Endothelial cell of umbilical vein (primary cell): Measurements from ENCODE around the gene METTL24. TPM values are rescaled to one million over a fixed set of nuclear protein-coding genes. Genes with fewer than 3 reads are reported as not detected.

Experiments used
- BruUV-seq: library from RNA; stranded (reverse); fragments of 400-500 nt; replicated peaks from 2 replicates; lab custom pipeline; 2021; lab: Mats Ljungman, UMichigan
- CTCF ChIA-PET: fragments of 300-600, 350-600 bp; sonication (Branson Sonifier 250); formaldehyde crosslinking; loops from one replicate; lab custom pipeline; 2021; ENCODE audit warnings: antibody characterized with exemption, inconsistent platforms; lab: Charles Lee
- POLR2A ChIA-PET: fragments of 300-600, 350-600 bp; sonication (Branson Sonifier 250); formaldehyde crosslinking; loops from one replicate; lab custom pipeline; 2021; ENCODE audit warnings: antibody characterized with exemption, inconsistent platforms; lab: Charles Lee
- DNase-seq: peaks from one replicate; pipeline ENCODE4 v3.0.0-alpha.2; 2011; ENCODE audit warnings: low read depth, low spot score
- FAIRE-seq: peaks from 2 replicates; lab custom pipeline; 2011; peaks lifted over from hg19 to GRCh38; lab: Jason Lieb, UNC
- H2AFZ ChIP-seq: 2 replicates; pipeline ENCODE4 v1.6.0; 2012; ENCODE audit warnings: low read depth, low read length, control low read depth, inconsistent platforms
- H3K27ac ChIP-seq: 2 replicates; pipeline ENCODE4 v1.5.1; 2011; ENCODE audit warnings: low read depth, mild to moderate bottlenecking, control low read depth, low read length, moderate library complexity; ENCODE audit not compliant: insufficient read depth
- H3K27me3 ChIP-seq, 2 experiments: 2 replicates each; pipeline versions ENCODE4 v1.6.0 to v1.6.1; 2011; ENCODE audit warnings: low read length in 2 of 2, mixed read lengths in 1 of 2; ENCODE audit not compliant: control insufficient read depth in 2 of 2, insufficient read depth in 2 of 2
- H3K36me3 ChIP-seq, 2 experiments: 2 replicates in 1 of 2; 3 replicates in 1 of 2; pipeline ENCODE4 v1.5.1; 2011; ENCODE audit warnings: low read length in 2 of 2, mild to moderate bottlenecking in 1 of 2, moderate library complexity in 1 of 2; ENCODE audit not compliant: control insufficient read depth in 2 of 2, insufficient read depth in 2 of 2; ENCODE audit errors: extremely low read depth in 1 of 2
- H3K4me1 ChIP-seq: 3 replicates; pipeline ENCODE4 v1.5.1; 2011; ENCODE audit warnings: mild to moderate bottlenecking, low read length; ENCODE audit not compliant: control insufficient read depth, insufficient read depth; ENCODE audit errors: extremely low read depth
- H3K4me2 ChIP-seq: 2 replicates; pipeline ENCODE4 v1.6.1; 2011; ENCODE audit warnings: low read length, control low read depth, mixed read lengths; ENCODE audit not compliant: insufficient read depth
- H3K4me3 ChIP-seq, 3 experiments: fragments of 200-600 bp in 1 of 3; sonication (generic), shearing (Covaris generic) in 1 of 3; replicated peaks in 1 of 3; 2 replicates each; pipeline ENCODE4 v1.5.1; 2011 to 2016; ENCODE audit warnings: control low read depth in 3 of 3, low read length in 3 of 3, mild to moderate bottlenecking in 2 of 3, inconsistent platforms in 1 of 3, low read depth in 1 of 3, moderate library complexity in 1 of 3; ENCODE audit not compliant: insufficient read depth in 1 of 3
- H3K79me2 ChIP-seq: 2 replicates; pipeline ENCODE4 v1.6.0; 2012; ENCODE audit warnings: low read length, inconsistent platforms; ENCODE audit not compliant: control insufficient read depth, insufficient read depth
- H3K9ac ChIP-seq: replicated peaks from 2 replicates; pipeline ENCODE3; 2011; ENCODE audit warnings: low read length, control low read depth; ENCODE audit not compliant: insufficient read depth; ENCODE audit errors: extremely low read depth
- H3K9me1 ChIP-seq: replicated peaks from 3 replicates; pipeline ENCODE4 v1.6.0; 2011; ENCODE audit warnings: mild to moderate bottlenecking, low read length; ENCODE audit not compliant: control insufficient read depth, insufficient read depth; ENCODE audit errors: extremely low read depth
- H3K9me3 ChIP-seq: replicated peaks from 2 replicates; pipeline ENCODE4 v1.5.1; 2012; ENCODE audit warnings: low read length, inconsistent platforms; ENCODE audit not compliant: control insufficient read depth, insufficient read depth
- H4K20me1 ChIP-seq: replicated peaks from 2 replicates; pipeline ENCODE3; 2011; ENCODE audit warnings: mild to moderate bottlenecking, low read length; ENCODE audit not compliant: control insufficient read depth, insufficient read depth; ENCODE audit errors: extremely low read depth
- CTCF ChIP-seq, 2 donors: IDR thresholded peaks; 1 replicate in 1 of 2; 2 replicates in 1 of 2; pipeline ENCODE4 v1.5.1; 2011; ENCODE audit warnings: low read length in 2 of 2, mild to moderate bottlenecking in 2 of 2, moderate library complexity in 2 of 2, control low read depth in 1 of 2, inconsistent platforms in 1 of 2, low read depth in 1 of 2; ENCODE audit not compliant: insufficient read depth in 1 of 2; ENCODE audit errors: extremely low read depth in 1 of 2
- GATA2 ChIP-seq: IDR thresholded peaks from 2 replicates; pipeline ENCODE4 v1.7.0; 2011; ENCODE audit warnings: low read depth, mild to moderate bottlenecking, moderate library complexity, mixed read lengths, low read length; ENCODE audit not compliant: insufficient read length, insufficient read depth
- JUN ChIP-seq: IDR thresholded peaks from 2 replicates; pipeline ENCODE4 v1.6.1; 2011; ENCODE audit warnings: borderline replicate concordance, low read depth; ENCODE audit not compliant: insufficient read length, insufficient read depth
- dilution Hi-C: fragments of 300-500 bp; cut with MboI; formaldehyde crosslinking; loops from one replicate; pipeline ENCODE4 v1.15.0; 2019; ENCODE audit warnings: low sequenced_read_pairs; ENCODE audit not compliant: extremely low pct_ligation_motif_present
- intact Hi-C: fragments of 100-400 bp; cut with micrococcal nuclease; formaldehyde crosslinking; loops from one replicate; pipeline ENCODE4 v1.10.0; 2022
- polyA plus RNA-seq, 4 experiments: library from polyadenylated mRNA; depleted of rRNA in 3 of 4; stranded (reverse) in 3 of 4; unstranded in 1 of 4; fragments of >200 nt; gene quantifications; 2 replicates each; pipeline versions ENCODE4 v1.2.1 to v1.2.3, GENCODE V29; 2011 to 2012; ENCODE audit warnings: missing spikeins in 1 of 4
- total RNA-seq: library from RNA; stranded (reverse); gene quantifications from 2 replicates; pipeline ENCODE4 v1.2.3, GENCODE V29; 2021
- TF ChIP-seq, protein P1 (sequence below): IDR thresholded peaks from 2 replicates; pipeline ENCODE4 v1.6.1; 2011; ENCODE audit not compliant: insufficient read depth, insufficient read length

The METTL24 gene
- total and polyA plus RNA-seq, 2 donors (not counting 3 experiments of a cell fraction or from before 2014, with no cell fraction given): not detected

GRCh38 chr6:110285306-110286060 is 72.7 kb downstream of the METTL24 start:
- TF ChIP-seq CTCF (IDR thresholded peaks at IDR 0.05; ENCODE audit: extremely low read depth in 1 of 2, insufficient read depth in 1 of 2, low read depth in 1 of 2, low read length in 2 of 2): no peak
- no peaks in the 10 kb centered on the region for H3K9me3 ChIP-seq
- H3K9me1 ChIP-seq: no peaks in the 10 kb centered on the region
- FAIRE-seq (no peak), DNase-seq (no peak)
- no TSS peak for BruUV-seq
- no peak overlapping the region for H3K27ac ChIP-seq
- H3K27me3 ChIP-seq: peaks cover 0 to 5% of the 10 kb centered on the region in 2 experiments
- H4K20me1 ChIP-seq: no peaks in the 10 kb centered on the region
- dilution Hi-C loops (no loop called here), intact Hi-C loops (no loop called here)
- H3K9ac ChIP-seq: no peak overlapping the region
- no peaks in the 10 kb centered on the region for H3K79me2 ChIP-seq
- ChIA-PET CTCF (interaction anchor here (1.2 kb wide), 1 partner anchor 106 kb away, joined by 3 read pairs; no protein-coding TSS in a partner anchor), POLR2A (no interaction called here)
- no peak overlapping the region for H2AFZ ChIP-seq
- H3K36me3 ChIP-seq: no peaks in the 10 kb centered on the region
- H3K4me1 ChIP-seq: no peaks in the 10 kb centered on the region
- no peak overlapping the region for H3K4me2 ChIP-seq
- H3K4me3 ChIP-seq: no peak overlapping the region

GRCh38 chr6:110284855-110285254 is 73.3 kb downstream of the METTL24 start:
- Histone ChIP-seq H3K9me3 (no peaks in the 10 kb centered on the region), H3K79me2 (no peaks in the 10 kb centered on the region), H2AFZ (no peak overlapping the region), H3K9ac (no peak overlapping the region), H3K36me3 (no peaks in the 10 kb centered on the region), H3K4me1 (no peaks in the 10 kb centered on the region), H3K27me3 (peaks cover 0 to 5% of the 10 kb centered on the region in 2 experiments), H4K20me1 (no peaks in the 10 kb centered on the region), H3K4me3 (no peak overlapping the region), H3K4me2 (no peak overlapping the region), H3K9me1 (no peaks in the 10 kb centered on the region), H3K27ac (no peak overlapping the region)
- POLR2A ChIA-PET: no interaction called here
- CTCF ChIA-PET: interaction anchor here (1.2 kb wide), 1 partner anchor 107 kb away, joined by 3 read pairs; no protein-coding TSS in a partner anchor
- FAIRE-seq (no peak), DNase-seq (no peak)
- TF ChIP-seq, protein P1, sequence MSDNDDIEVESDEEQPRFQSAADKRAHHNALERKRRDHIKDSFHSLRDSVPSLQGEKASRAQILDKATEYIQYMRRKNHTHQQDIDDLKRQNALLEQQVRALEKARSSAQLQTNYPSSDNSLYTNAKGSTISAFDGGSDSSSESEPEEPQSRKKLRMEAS: no peak
- no peak for TF ChIP-seq JUN
- TF ChIP-seq GATA2: no peak
- dilution Hi-C loops (no loop called here), intact Hi-C loops (no loop called here)
- no TSS peak for BruUV-seq
